OCI-LY1 (cell line): ENCODE results near the gene DLEC1.

Experiments used
- EZH2 ChIP-seq: fragments of 200-600 bp; sonication (generic), shearing (Covaris generic); IDR thresholded peaks from 2 replicates; pipeline ENCODE4 v1.8.0; 2017; ENCODE audit warnings: borderline replicate concordance, mixed run types, mild to moderate bottlenecking, antibody characterized with exemption, low read length, moderate library complexity, mixed read lengths
- TF ChIP-seq, protein P1 (sequence below): fragments of 200-600 bp; sonication (generic), shearing (Covaris generic); IDR thresholded peaks from 2 replicates; pipeline ENCODE4 v1.5.1; 2017; ENCODE audit warnings: mild to moderate bottlenecking, antibody characterized with exemption, low read length, moderate library complexity, mixed read lengths

DNA sequence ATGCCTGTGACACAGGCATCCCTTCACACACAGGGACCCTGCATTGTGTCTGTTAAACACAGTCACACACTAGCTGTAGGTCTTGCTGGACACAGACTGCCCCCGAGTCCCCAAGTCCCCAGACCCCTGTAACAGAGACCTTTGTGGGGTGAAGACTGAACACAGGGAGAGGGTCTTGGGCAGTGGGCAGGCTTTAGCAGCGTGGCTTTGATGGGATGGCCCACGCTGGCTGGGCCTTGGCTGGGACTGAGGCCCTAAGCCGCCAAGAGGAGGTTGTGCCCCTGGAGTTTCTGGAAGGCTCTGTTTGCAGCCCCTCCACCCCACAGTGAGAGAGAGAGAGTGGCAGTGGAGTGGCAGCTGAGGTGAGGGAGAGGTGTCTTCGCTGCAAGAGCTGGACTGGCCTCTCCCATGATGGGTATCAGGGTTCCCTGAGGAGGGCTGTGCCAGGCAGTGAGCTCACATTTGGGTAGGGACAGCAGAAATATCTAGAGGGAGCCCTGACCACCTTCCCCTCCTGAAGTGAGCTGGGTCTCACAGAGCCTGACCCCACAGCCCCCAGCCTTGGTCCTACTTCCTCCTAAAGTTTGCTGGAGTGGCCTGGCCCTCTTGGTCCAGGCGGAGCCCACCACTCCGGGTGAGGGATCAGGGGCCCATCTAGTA is 49.1 kb upstream of the DLEC1 start:
- TF ChIP-seq EZH2: no peak
- TF ChIP-seq, protein P1, sequence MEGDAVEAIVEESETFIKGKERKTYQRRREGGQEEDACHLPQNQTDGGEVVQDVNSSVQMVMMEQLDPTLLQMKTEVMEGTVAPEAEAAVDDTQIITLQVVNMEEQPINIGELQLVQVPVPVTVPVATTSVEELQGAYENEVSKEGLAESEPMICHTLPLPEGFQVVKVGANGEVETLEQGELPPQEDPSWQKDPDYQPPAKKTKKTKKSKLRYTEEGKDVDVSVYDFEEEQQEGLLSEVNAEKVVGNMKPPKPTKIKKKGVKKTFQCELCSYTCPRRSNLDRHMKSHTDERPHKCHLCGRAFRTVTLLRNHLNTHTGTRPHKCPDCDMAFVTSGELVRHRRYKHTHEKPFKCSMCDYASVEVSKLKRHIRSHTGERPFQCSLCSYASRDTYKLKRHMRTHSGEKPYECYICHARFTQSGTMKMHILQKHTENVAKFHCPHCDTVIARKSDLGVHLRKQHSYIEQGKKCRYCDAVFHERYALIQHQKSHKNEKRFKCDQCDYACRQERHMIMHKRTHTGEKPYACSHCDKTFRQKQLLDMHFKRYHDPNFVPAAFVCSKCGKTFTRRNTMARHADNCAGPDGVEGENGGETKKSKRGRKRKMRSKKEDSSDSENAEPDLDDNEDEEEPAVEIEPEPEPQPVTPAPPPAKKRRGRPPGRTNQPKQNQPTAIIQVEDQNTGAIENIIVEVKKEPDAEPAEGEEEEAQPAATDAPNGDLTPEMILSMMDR: no peak
